CD14-positive monocyte (primary cell): Measurements from ENCODE around the gene ARMC7. TPM values are rescaled to one million over a fixed set of nuclear protein-coding genes. Genes with fewer than 3 reads are reported as not detected.

ENCODE experiments used
- DNase-seq, 3 donors: peaks; one replicate each; pipeline ENCODE4 v3.0.0-alpha.2; 2011 to 2022
- H2AFZ ChIP-seq: 2 replicates; pipeline ENCODE4 v1.6.0; 2012; ENCODE audit warnings: mild to moderate bottlenecking, low read depth, low read length, inconsistent platforms; ENCODE audit not compliant: insufficient read depth, poor library complexity, severe bottlenecking
- H3K27ac ChIP-seq, 2 donors: 1 replicate in 1 of 2; 2 replicates in 1 of 2; pipeline ENCODE4 v1.5.1; 2012 to 2013; ENCODE audit warnings: low read length in 2 of 2, control low read depth in 1 of 2, inconsistent platforms in 1 of 2, low read depth in 1 of 2, mild to moderate bottlenecking in 1 of 2
- H3K27me3 ChIP-seq, 2 donors: one replicate each; pipeline versions ENCODE4 v1.6.0 to v1.6.1; 2011 to 2013; ENCODE audit warnings: low read length in 2 of 2; ENCODE audit not compliant: control insufficient read depth in 2 of 2, insufficient read depth in 2 of 2
- H3K36me3 ChIP-seq, 2 donors: replicated peaks in 1 of 2; 1 replicate in 1 of 2; 2 replicates in 1 of 2; pipeline versions ENCODE4 v1.5.1 to v1.6.1; 2012 to 2013; ENCODE audit warnings: low read length in 2 of 2, control low read depth in 1 of 2, inconsistent platforms in 1 of 2, mild to moderate bottlenecking in 1 of 2; ENCODE audit not compliant: insufficient read depth in 2 of 2, control insufficient read depth in 1 of 2
- H3K4me1 ChIP-seq, 2 donors: 1 replicate in 1 of 2; 2 replicates in 1 of 2; pipeline versions ENCODE4 v1.5.1 to v1.6.1; 2012 to 2013; ENCODE audit warnings: low read length in 2 of 2, control low read depth in 1 of 2, inconsistent platforms in 1 of 2, mild to moderate bottlenecking in 1 of 2, moderate library complexity in 1 of 2; ENCODE audit not compliant: insufficient read depth in 2 of 2, control insufficient read depth in 1 of 2
- H3K4me2 ChIP-seq: replicated peaks from 2 replicates; pipeline ENCODE3; 2012; ENCODE audit warnings: low read length, moderate library complexity, mild to moderate bottlenecking; ENCODE audit not compliant: poor library complexity, severe bottlenecking; ENCODE audit errors: extremely low read depth
- H3K4me3 ChIP-seq, 3 experiments: fragments of 200-600 bp in 1 of 3; sonication (generic) in 1 of 3; replicated peaks in 1 of 3; 1 replicate in 2 of 3; 2 replicates in 1 of 3; pipeline ENCODE4 v1.5.1; 2011 to 2013; ENCODE audit warnings: low read length in 3 of 3, mild to moderate bottlenecking in 3 of 3, control low read depth in 2 of 3, low read depth in 2 of 3, inconsistent platforms in 1 of 3, moderate library complexity in 1 of 3
- H3K79me2 ChIP-seq: 2 replicates; pipeline ENCODE4 v1.6.0; 2012; ENCODE audit warnings: mild to moderate bottlenecking, control low read depth, inconsistent platforms, low read length, moderate library complexity; ENCODE audit not compliant: insufficient read depth
- H3K9ac ChIP-seq: 2 replicates; pipeline ENCODE4 v1.6.0; 2017; ENCODE audit warnings: low read length, mild to moderate bottlenecking; ENCODE audit not compliant: insufficient read depth, poor library complexity, severe bottlenecking
- H3K9me3 ChIP-seq, 2 donors: replicated peaks in 1 of 2; 1 replicate in 1 of 2; 2 replicates in 1 of 2; pipeline versions ENCODE4 v1.5.1 to v1.6.1; 2012 to 2013; ENCODE audit warnings: low read length in 2 of 2, control low read depth in 1 of 2; ENCODE audit not compliant: control insufficient read depth in 1 of 2, insufficient read depth in 1 of 2
- H4K20me1 ChIP-seq: 2 replicates; pipeline ENCODE4 v1.6.0; 2012; ENCODE audit warnings: mild to moderate bottlenecking, low read length, control low read depth, moderate library complexity; ENCODE audit not compliant: insufficient read depth
- H3K27ac Mint-ChIP-seq, 7 donors: one replicate each; pipeline ENCODE4 v1.8.0; 2020; ENCODE audit warnings: mild to moderate bottlenecking in 7 of 7, mixed read lengths in 7 of 7, moderate library complexity in 6 of 7, inconsistent platforms in 2 of 7
- H3K27me3 Mint-ChIP-seq, 3 donors: one replicate each; pipeline ENCODE4 v1.8.0; 2021 to 2022; ENCODE audit warnings: low read depth in 3 of 3, mild to moderate bottlenecking in 3 of 3, mixed read lengths in 3 of 3, moderate library complexity in 3 of 3, inconsistent platforms in 1 of 3
- H3K36me3 Mint-ChIP-seq, 2 donors: one replicate each; pipeline ENCODE4 v1.8.0; 2020; ENCODE audit warnings: mixed read lengths in 2 of 2, inconsistent platforms in 1 of 2, mild to moderate bottlenecking in 1 of 2
- H3K4me1 Mint-ChIP-seq: one replicate; pipeline ENCODE4 v1.8.0; 2020; ENCODE audit warnings: mild to moderate bottlenecking, mixed read lengths
- H3K4me3 Mint-ChIP-seq, 2 donors: one replicate each; pipeline ENCODE4 v1.8.0; 2020; ENCODE audit warnings: mild to moderate bottlenecking in 2 of 2, mixed read lengths in 2 of 2, moderate library complexity in 1 of 2
- H3K9me3 Mint-ChIP-seq, 7 donors: one replicate each; pipeline ENCODE4 v1.8.0; 2020 to 2022; ENCODE audit warnings: mixed read lengths in 7 of 7, mild to moderate bottlenecking in 6 of 7, moderate library complexity in 6 of 7, inconsistent platforms in 2 of 7
- CTCF ChIP-seq: fragments of 200-600 bp; IDR thresholded peaks from one replicate; pipeline ENCODE4 v1.8.0; 2022; ENCODE audit warnings: antibody characterized with exemption, mild to moderate bottlenecking
- WGBS: methylation state at CpG from one replicate; pipeline ENCODE4 v1.1.5; 2013; ENCODE audit warnings: missing lambda C conversion rate; ENCODE audit not compliant: insufficient coverage; 5-methylcytosine and 5-hydroxymethylcytosine counted together
- intact Hi-C, 2 donors: fragments of 100-400 bp; cut with micrococcal nuclease; formaldehyde crosslinking; loops; one replicate each; pipeline versions ENCODE4 v1.15.0 to v1.15.1; 2023
- polyA plus RNA-seq, 3 donors: library from polyadenylated mRNA; depleted of rRNA in 1 of 3; unstranded in 2 of 3; stranded (reverse) in 1 of 3; fragments of 300-500 nt in 2 of 3; fragments of >200 nt in 1 of 3; fragmentation: Illumina TruSeq in 2 of 3; gene quantifications; 1 replicate in 2 of 3; 2 replicates in 1 of 3; pipeline ENCODE4 v1.2.3, GENCODE V29; 2012 to 2021

ARMC7 gene
- polyA plus RNA-seq, 3 donors = 1.3 to 11.8 (median 2.1) TPM

- Histone ChIP-seq H3K27me3 (no peaks in the 10 kb centered on the region), H3K4me3 (no peak overlapping the region), H2AFZ (no peak overlapping the region), H3K27ac (no peak overlapping the region), H3K79me2 (no peaks in the 10 kb centered on the region), H3K9ac (no peak overlapping the region), H3K36me3 (no peaks in the 10 kb centered on the region), H3K4me1 (peaks cover 35 to 38% of the 10 kb centered on the region in 2 donors), H3K9me3 (no peaks in the 10 kb centered on the region), H3K4me2 (no peak overlapping the region), H4K20me1 (no peaks in the 10 kb centered on the region)
- no peak for TF ChIP-seq CTCF
- intact Hi-C loops = no loop called here
- Mint-ChIP-seq H3K27ac (no peak overlapping the region), H3K9me3 (no peaks in the 10 kb centered on the region), H3K4me1 (peaks cover 39% of the 10 kb centered on the region), H3K36me3 (no peaks in the 10 kb centered on the region), H3K4me3 (no peak overlapping the region), H3K27me3 (no peaks in the 10 kb centered on the region)
- 92% methylated on average over 5 of the region's 5 CpGs for WGBS
- no peak for DNase-seq
These were observed 36.1 kb upstream of the ARMC7 start for GRCh38 chr17:75073618-75074047.

- Histone ChIP-seq H3K79me2 (no peaks in the 10 kb centered on the region), H3K9me3 (no peaks in the 10 kb centered on the region), H3K36me3 (no peaks in the 10 kb centered on the region), H3K9ac (no peak overlapping the region), H3K27me3 (no peaks in the 10 kb centered on the region), H2AFZ (no peak overlapping the region), H3K4me2 (no peak overlapping the region), H3K4me3 (no peak overlapping the region), H3K4me1 (peaks cover 43 to 44% of the 10 kb centered on the region in 2 donors), H4K20me1 (no peaks in the 10 kb centered on the region), H3K27ac (no peak overlapping the region)
- intact Hi-C loops = no loop called here
- no peak overlapping the region for H3K4me3 Mint-ChIP-seq
- H3K27ac Mint-ChIP-seq = peak overlapping the region in 1 of 7 donors; percentile 41
- no peak for DNase-seq
- H3K27me3 Mint-ChIP-seq = no peaks in the 10 kb centered on the region
- peaks cover 46% of the 10 kb centered on the region for H3K4me1 Mint-ChIP-seq
- WGBS = 84% methylated on average over 10 of the region's 14 CpGs
- H3K9me3 Mint-ChIP-seq = no peaks in the 10 kb centered on the region
- no peak for TF ChIP-seq CTCF
- H3K36me3 Mint-ChIP-seq = no peaks in the 10 kb centered on the region
These were observed 35.2 kb upstream of the ARMC7 start for GRCh38 chr17:75074532-75074931.
